ENCODE data around the gene S100A6.

The S100A6 gene

GRCh38 chr1:153507926-153508583 lies 27.7 kb downstream of the S100A6 start:
- TF ChIP-seq CTCF (IDR thresholded peaks at IDR 0.05; ENCODE audit: extremely low read depth, missing control alignments), result no peak
- DNase-seq (ENCODE audit: low spot score), result no peak

- TF ChIP-seq CTCF (IDR thresholded peaks at IDR 0.05; ENCODE audit: extremely low read depth, missing control alignments), result no peak
- no peak for DNase-seq (ENCODE audit: low spot score)
Measured at GRCh38 chr1:153506831-153507413, 28.9 kb downstream of the S100A6 start.

GRCh38 chr1:153506386-153506785 lies 29.4 kb downstream of the S100A6 start:
- no peak for DNase-seq (ENCODE audit: low spot score)
- TF ChIP-seq CTCF (IDR thresholded peaks at IDR 0.05; ENCODE audit: extremely low read depth, missing control alignments), result no peak

- no peak for DNase-seq (ENCODE audit: low spot score)
Measured at GRCh38 chr1:153505576-153505975, 30.2 kb downstream of the S100A6 start.

GRCh38 chr1:153503766-153504165 lies 32.0 kb downstream of the S100A6 start:
- TF ChIP-seq CTCF (IDR thresholded peaks at IDR 0.05; ENCODE audit: extremely low read depth, missing control alignments), result no peak
- DNase-seq (ENCODE audit: low spot score), result no peak

More at GRCh38 chr1:153505576-153505975, 30.2 kb downstream of the S100A6 start:
- no peak for TF ChIP-seq CTCF (IDR thresholded peaks at IDR 0.05; ENCODE audit: extremely low read depth, missing control alignments)

- no peak for TF ChIP-seq CTCF (IDR thresholded peaks at IDR 0.05; ENCODE audit: extremely low read depth, missing control alignments)
Measured at GRCh38 chr1:153498746-153499145, 37.0 kb downstream of the S100A6 start.

GRCh38 chr1:153495536-153495935 lies 40.3 kb downstream of the S100A6 start:
- TF ChIP-seq CTCF (IDR thresholded peaks at IDR 0.05; ENCODE audit: extremely low read depth, missing control alignments), result no peak
- DNase-seq (ENCODE audit: low spot score), result no peak

More at GRCh38 chr1:153498746-153499145, 37.0 kb downstream of the S100A6 start:
- DNase-seq (ENCODE audit: low spot score), result no peak

Measured in GM20000 (cell line).